IMR-90 (cell line): ENCODE results near the gene SMIM5.

ENCODE experiments used
- BHLHE40 ChIP-seq: fragments of 150-350 bp; IDR thresholded peaks from 2 replicates; pipeline ENCODE4 v1.6.1; 2016; ENCODE audit warnings: mild to moderate bottlenecking, low read depth, low read length
- CEBPB ChIP-seq: IDR thresholded peaks from 2 replicates; pipeline ENCODE4 v1.6.1; 2012; ENCODE audit warnings: low read depth, low read length, improper control_type of control experiment
- CHD1 ChIP-seq: IDR thresholded peaks from 2 replicates; pipeline ENCODE4 v1.6.1; 2012; ENCODE audit warnings: low read depth, low read length, improper control_type of control experiment
- FOS ChIP-seq: fragments of 150-350 bp; IDR thresholded peaks from 2 replicates; pipeline ENCODE4 v1.6.1; 2016; ENCODE audit warnings: low read depth, low read length
- MAZ ChIP-seq: IDR thresholded peaks from 2 replicates; pipeline ENCODE4 v1.6.1; 2012; ENCODE audit warnings: low read depth, mild to moderate bottlenecking, low read length, improper control_type of control experiment, moderate library complexity, borderline replicate concordance
- MXI1 ChIP-seq: IDR thresholded peaks from 2 replicates; pipeline ENCODE4 v1.6.1; 2012; ENCODE audit warnings: low read depth, mild to moderate bottlenecking, low read length, moderate library complexity, borderline replicate concordance
- NFE2L2 ChIP-seq: fragments of 150-350 bp; IDR thresholded peaks from 2 replicates; pipeline ENCODE4 v1.6.1; 2016; ENCODE audit warnings: low read depth, mild to moderate bottlenecking, low read length
- POLR2A ChIP-seq: IDR thresholded peaks from 2 replicates; pipeline ENCODE4 v1.6.1; 2012; ENCODE audit warnings: mild to moderate bottlenecking, low read depth, low read length
- RAD21 ChIP-seq: IDR thresholded peaks from 2 replicates; pipeline ENCODE4 v1.6.1; 2012; ENCODE audit warnings: low read length, improper control_type of control experiment
- RCOR1 ChIP-seq: IDR thresholded peaks from 2 replicates; pipeline ENCODE4 v1.6.1; 2012; ENCODE audit warnings: mild to moderate bottlenecking, low read length, improper control_type of control experiment; ENCODE audit not compliant: insufficient replicate concordance
- RFX5 ChIP-seq: IDR thresholded peaks from 2 replicates; pipeline ENCODE4 v1.8.0; 2012; ENCODE audit warnings: low read depth, mild to moderate bottlenecking, low read length, moderate library complexity
- SMC3 ChIP-seq: fragments of 150-350 bp; IDR thresholded peaks from 2 replicates; pipeline ENCODE4 v1.6.1; 2016; ENCODE audit warnings: low read depth, mild to moderate bottlenecking, antibody characterized with exemption, low read length, moderate library complexity
- TF ChIP-seq, protein P1 (sequence below): conservative IDR thresholded peaks from 2 replicates; pipeline ENCODE4 v1.5.1; 2012; ENCODE audit warnings: mild to moderate bottlenecking, low read depth, low read length, improper control_type of control experiment

DNA sequence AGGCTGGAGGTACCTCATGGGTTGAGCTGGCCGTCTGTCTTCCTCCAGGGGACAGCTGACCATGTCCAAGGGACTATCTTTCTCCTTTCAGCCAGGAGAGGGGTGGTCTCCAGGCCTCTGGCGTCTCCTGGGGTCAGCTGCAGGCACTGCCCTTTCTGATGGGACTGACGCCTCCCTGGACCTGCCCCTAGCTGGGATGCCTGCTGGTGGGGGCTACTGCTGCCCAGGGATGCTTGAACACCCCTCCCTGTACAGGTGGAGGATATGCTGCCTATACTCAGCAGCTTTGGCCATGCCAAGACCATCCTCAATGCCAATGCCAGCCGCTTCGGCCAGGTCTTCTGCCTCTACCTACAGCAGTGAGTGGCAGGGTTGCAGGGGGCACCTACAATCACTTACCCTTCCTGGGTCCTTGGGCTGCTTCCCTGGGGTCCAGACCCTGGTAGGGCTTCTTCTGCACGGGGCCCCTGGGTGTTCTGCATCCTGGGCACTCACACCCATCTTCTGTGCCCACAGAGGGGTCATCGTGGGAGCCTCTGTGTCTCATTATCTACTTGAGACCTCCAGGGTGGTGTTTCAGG lies 41.4 kb upstream of the SMIM5 start:
- TF ChIP-seq MAZ (no peak), FOS (no peak), POLR2A (no peak), MXI1 (no peak), SMC3 (no peak), RAD21 (no peak), CEBPB (no peak), RCOR1 (no peak), BHLHE40 (no peak), NFE2L2 (no peak), CHD1 (no peak), RFX5 (no peak)
- TF ChIP-seq, protein P1, sequence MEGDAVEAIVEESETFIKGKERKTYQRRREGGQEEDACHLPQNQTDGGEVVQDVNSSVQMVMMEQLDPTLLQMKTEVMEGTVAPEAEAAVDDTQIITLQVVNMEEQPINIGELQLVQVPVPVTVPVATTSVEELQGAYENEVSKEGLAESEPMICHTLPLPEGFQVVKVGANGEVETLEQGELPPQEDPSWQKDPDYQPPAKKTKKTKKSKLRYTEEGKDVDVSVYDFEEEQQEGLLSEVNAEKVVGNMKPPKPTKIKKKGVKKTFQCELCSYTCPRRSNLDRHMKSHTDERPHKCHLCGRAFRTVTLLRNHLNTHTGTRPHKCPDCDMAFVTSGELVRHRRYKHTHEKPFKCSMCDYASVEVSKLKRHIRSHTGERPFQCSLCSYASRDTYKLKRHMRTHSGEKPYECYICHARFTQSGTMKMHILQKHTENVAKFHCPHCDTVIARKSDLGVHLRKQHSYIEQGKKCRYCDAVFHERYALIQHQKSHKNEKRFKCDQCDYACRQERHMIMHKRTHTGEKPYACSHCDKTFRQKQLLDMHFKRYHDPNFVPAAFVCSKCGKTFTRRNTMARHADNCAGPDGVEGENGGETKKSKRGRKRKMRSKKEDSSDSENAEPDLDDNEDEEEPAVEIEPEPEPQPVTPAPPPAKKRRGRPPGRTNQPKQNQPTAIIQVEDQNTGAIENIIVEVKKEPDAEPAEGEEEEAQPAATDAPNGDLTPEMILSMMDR = no peak
